Psoas muscle (tissue), 8 donors: Measurements from ENCODE around the gene GPR137. TPM values are rescaled to one million over a fixed set of nuclear protein-coding genes. Genes with fewer than 3 reads are reported as not detected.
A peak's percentile ranks its signal among the peaks of the same experiment; 100 is the strongest.

Source experiments
- ATAC-seq, 4 donors: fragments of 200-7000 bp; cut with Tn5 transposase; one replicate each; pipeline ENCODE4 v1.9.1; 2020; ENCODE audit warnings: moderate library complexity in 3 of 4, mild to moderate bottlenecking in 2 of 4
- DNase-seq, 2 donors: peaks; one replicate each; pipeline ENCODE4 v3.0.0-alpha.2; 2020
- H3K27ac ChIP-seq: fragments of 200-600 bp; one replicate; pipeline ENCODE4 v1.8.0; 2022
- H3K27me3 ChIP-seq, 3 donors: fragments of 200-600 bp in 1 of 3; one replicate each; pipeline versions ENCODE4 v1.6.1 to v1.8.0; 2013 to 2022; ENCODE audit warnings: low read length in 2 of 3, mild to moderate bottlenecking in 2 of 3, moderate library complexity in 1 of 3; ENCODE audit not compliant: insufficient read depth in 3 of 3
- H3K36me3 ChIP-seq, 2 donors: fragments of 200-600 bp in 1 of 2; one replicate each; pipeline versions ENCODE4 v1.6.1 to v1.8.0; 2013 to 2022; ENCODE audit warnings: low read depth in 1 of 2, mild to moderate bottlenecking in 1 of 2, moderate library complexity in 1 of 2; ENCODE audit not compliant: insufficient read depth in 1 of 2
- H3K4me1 ChIP-seq: fragments of 200-600 bp; one replicate; pipeline ENCODE4 v1.8.0; 2022
- H3K4me3 ChIP-seq: fragments of 200-600 bp; one replicate; pipeline ENCODE4 v1.8.0; 2022; ENCODE audit warnings: mild to moderate bottlenecking
- H3K9me3 ChIP-seq: fragments of 200-600 bp; one replicate; pipeline ENCODE4 v1.8.0; 2022
- CTCF ChIP-seq: fragments of 200-600 bp; IDR thresholded peaks from one replicate; pipeline ENCODE4 v1.8.0; 2022; ENCODE audit warnings: antibody characterized with exemption
- WGBS, 3 donors: extraction: QIAGEN DNeasy Blood & Tissue Kit; methylation state at CpG; one replicate each; pipeline versions ENCODE4 v1.1.6 to v1.1.7; 2013; 5-methylcytosine and 5-hydroxymethylcytosine counted together
- intact Hi-C, 2 donors: fragments of 100-400 bp; cut with DNase I; formaldehyde crosslinking; loops; one replicate each; pipeline versions ENCODE4 v1.11.0 to v1.14.2; 2022
- polyA plus RNA-seq, 3 donors: library from polyadenylated mRNA; stranded (reverse); fragments of 200-250 nt; gene quantifications; one replicate each; pipeline ENCODE4 v1.2.3, GENCODE V29; 2013
- total RNA-seq, 4 donors: library from RNA; stranded (reverse); fragmentation: NEBNext Ultra II Directional in 2 of 4; extraction: Animal tissue kit (Norgen Biotek cat#: 25700) in 2 of 4; gene quantifications; one replicate each; pipeline versions ENCODE4 v1.2.1 to v1.2.4, GENCODE V29; 2021 to 2023
- donor health status: healthy with polysubstance abuse.
- donor health status: DM: no; HTN: no; CAD: no; lungs with moderate emphysema.
- donor health status: Bipolar disorder and iron deficiency.
- donor health status: healthy.
- donor health status: DM: yes; HTN: yes; CAD: no.
- donor health status: DM: no; HTN: no; CAD: no.
- donor health status: DM: no; HTN: no; CAD: no.
- donor health status: DM: yes; HTN: yes; CAD: no.

GPR137 gene
- total and polyA plus RNA-seq, 7 donors = 13.8 to 49.9 (median 17.7) TPM

DNA sequence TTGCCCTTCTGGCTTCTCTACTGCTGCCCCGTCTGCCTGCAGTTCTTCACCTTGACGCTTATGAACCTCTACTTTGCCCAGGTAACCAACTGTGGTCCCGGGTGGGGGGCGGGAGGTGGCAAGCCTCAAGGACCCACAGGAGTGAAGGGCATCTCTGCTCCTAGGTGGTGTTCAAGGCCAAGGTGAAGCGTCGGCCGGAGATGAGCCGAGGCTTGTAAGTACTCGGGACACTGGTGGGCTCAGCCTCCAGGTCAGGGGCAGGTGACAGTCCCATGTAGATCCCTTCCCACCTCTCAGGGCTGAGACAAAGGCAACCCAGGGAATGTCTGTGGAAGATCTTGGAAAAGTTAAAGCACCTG, 1.1 kb downstream of the GPR137 start:
- DNase-seq = no peak
- peaks cover 0 to 13% (median 4%) of the 10 kb centered on the region in 3 donors for H3K27me3 ChIP-seq
- H3K27ac ChIP-seq = peak overlapping the region; percentile 93
- H3K9me3 ChIP-seq = no peaks in the 10 kb centered on the region
- no peak for ATAC-seq
- H3K36me3 ChIP-seq = peaks cover 0 to 11% of the 10 kb centered on the region in 2 donors
- 88 to 94% (median 90%) methylated on average over 9 of the region's 9 CpGs for WGBS, 3 donors
- peaks cover 26% of the 10 kb centered on the region for H3K4me1 ChIP-seq
- intact Hi-C loops = no loop called here
- peak overlapping the region; percentile 79 for H3K4me3 ChIP-seq
- no peak for TF ChIP-seq CTCF

GRCh38 chr11:64287676-64288352, 2.2 kb downstream of the GPR137 start:
- Histone ChIP-seq H3K4me1 (peaks cover 35% of the 10 kb centered on the region), H3K9me3 (no peaks in the 10 kb centered on the region), H3K36me3 (peaks cover 0 to 1% of the 10 kb centered on the region in 2 donors), H3K27ac (no peak overlapping the region), H3K4me3 (no peak overlapping the region), H3K27me3 (peaks cover 0 to 24% (median 14%) of the 10 kb centered on the region in 3 donors)
- intact Hi-C loops = no loop called here
- DNase-seq (peak in 1 of 2 donors; percentile 51), ATAC-seq (no peak)
- no peak for TF ChIP-seq CTCF
- 94% methylated on average over 31 to 33 of the region's 33 CpGs for WGBS, 3 donors

DNA sequence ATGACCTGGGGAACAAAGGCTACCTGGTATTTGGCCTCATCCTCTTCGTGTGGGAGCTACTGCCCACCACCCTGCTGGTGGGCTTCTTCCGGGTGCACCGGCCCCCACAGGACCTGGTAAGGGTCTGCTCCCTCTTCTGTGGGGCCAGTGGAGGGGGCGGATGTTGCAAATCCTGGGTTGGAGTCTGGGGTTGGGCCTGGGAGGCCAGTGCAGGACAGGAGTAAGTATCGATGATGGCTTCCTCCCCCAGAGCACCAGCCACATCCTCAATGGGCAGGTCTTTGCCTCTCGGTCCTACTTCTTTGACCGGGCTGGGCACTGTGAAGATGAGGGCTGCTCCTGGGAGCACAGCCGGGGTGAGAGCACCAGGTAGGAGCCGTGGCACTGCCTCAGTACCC, 2.7 kb downstream of the GPR137 start:
- ATAC-seq = no peak
- DNase-seq = no peak
- 89 to 92% (median 89%) methylated on average over 7 to 9 of the region's 9 CpGs for WGBS, 3 donors
- peaks cover 0 to 29% (median 18%) of the 10 kb centered on the region in 3 donors for H3K27me3 ChIP-seq
- H3K36me3 ChIP-seq = no peaks in the 10 kb centered on the region
- peaks cover 32% of the 10 kb centered on the region for H3K4me1 ChIP-seq
- intact Hi-C loops = no loop called here
- no peaks in the 10 kb centered on the region for H3K9me3 ChIP-seq
- no peak overlapping the region for H3K27ac ChIP-seq
- no peak overlapping the region for H3K4me3 ChIP-seq
- no peak for TF ChIP-seq CTCF

GRCh38 chr11:64289002-64289564, 3.4 kb downstream of the GPR137 start:
- DNase-seq = no peak
- TF ChIP-seq CTCF = no peak

More at GRCh38 chr11:64289002-64289564, 3.4 kb downstream of the GPR137 start:
- no peak for ATAC-seq
- intact Hi-C loops = no loop called here
- Histone ChIP-seq H3K27ac (no peak overlapping the region), H3K4me3 (no peak overlapping the region), H3K4me1 (peaks cover 25% of the 10 kb centered on the region), H3K27me3 (peaks cover 0 to 35% (median 21%) of the 10 kb centered on the region in 3 donors), H3K36me3 (no peaks in the 10 kb centered on the region), H3K9me3 (no peaks in the 10 kb centered on the region)
- WGBS, 3 donors = 92 to 97% (median 93%) methylated on average over 13 of the region's 13 CpGs
